Effector CD4-positive, alpha-beta T cell (primary cell): ENCODE results near the gene MAD1L1.
"Not testable (repeated sequence)": the region's sequence is repeated elsewhere in the genome, so short reads cannot be mapped to it uniquely, and the experiment has no call there.

Experiments
- DNase-seq: peaks from one replicate; pipeline ENCODE4 v3.0.0-alpha.2; 2020

MAD1L1 gene

DNA sequence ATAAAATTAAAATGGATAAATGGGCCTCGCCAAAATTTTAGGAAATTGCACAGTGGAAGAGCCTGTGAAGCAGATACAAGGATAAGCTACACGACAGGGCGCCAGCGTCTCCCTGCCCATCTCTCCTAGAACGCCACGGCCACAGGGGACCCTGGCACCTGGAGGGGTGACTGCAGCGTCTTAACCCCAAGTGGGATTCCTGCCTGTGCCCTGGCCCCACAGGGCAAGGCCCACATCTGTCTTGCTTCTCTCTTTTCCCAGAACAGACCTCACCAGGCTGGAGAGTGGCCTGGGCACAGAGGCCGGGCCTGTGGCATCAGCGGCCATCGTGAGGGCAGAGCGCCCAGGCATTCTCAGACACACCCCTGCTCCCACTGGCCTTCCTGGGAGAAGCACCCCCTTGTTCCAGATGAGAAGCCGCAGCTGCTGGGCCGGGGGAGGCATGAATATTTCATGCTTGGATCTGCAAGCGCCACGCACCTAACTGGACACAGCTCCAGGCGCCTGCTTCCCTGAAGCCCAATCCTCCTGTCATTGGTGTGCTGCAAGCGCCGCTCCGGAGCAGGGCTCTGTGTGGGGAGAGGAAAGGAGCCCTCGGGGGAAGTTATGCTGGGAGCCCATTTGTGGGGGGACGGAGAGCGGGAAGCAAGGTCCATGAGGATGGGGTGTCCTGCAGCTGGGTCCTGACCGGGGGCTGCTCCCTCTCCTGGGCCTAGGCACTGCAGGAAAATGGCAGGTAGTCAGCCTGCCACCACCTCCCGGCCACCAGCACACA lies 409.2 kb downstream of the MAD1L1 start:
- DNase-seq, result no peak

DNA sequence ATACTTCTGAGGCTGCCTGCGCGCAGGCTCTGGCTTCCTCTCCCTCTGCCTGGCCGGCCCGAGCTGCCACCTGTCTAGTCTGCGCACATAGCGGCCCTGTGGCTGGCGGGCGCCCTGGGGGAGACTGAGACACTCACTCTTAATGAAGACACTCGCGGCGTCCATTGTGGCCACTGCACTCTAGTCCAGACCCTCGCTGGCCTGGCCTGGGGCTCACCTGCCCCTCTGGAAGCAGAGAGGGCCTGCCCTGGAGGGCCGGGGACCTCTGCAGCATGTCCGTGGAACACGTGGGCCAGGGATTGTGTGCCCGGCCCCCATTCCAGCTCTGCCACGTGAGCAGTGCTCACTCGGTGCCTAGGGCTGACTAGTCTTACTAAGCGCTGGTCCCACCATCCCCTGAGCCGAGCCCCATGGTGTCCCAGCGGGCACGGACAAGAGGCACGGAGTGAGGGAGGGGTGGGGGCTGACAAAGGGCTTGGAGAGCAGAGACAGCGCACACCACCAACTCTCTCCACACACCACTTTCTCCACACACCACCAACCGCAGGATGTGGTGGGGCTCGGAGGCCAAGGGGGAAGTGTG lies 413.4 kb downstream of the MAD1L1 start:
- DNase-seq, result no peak

DNA sequence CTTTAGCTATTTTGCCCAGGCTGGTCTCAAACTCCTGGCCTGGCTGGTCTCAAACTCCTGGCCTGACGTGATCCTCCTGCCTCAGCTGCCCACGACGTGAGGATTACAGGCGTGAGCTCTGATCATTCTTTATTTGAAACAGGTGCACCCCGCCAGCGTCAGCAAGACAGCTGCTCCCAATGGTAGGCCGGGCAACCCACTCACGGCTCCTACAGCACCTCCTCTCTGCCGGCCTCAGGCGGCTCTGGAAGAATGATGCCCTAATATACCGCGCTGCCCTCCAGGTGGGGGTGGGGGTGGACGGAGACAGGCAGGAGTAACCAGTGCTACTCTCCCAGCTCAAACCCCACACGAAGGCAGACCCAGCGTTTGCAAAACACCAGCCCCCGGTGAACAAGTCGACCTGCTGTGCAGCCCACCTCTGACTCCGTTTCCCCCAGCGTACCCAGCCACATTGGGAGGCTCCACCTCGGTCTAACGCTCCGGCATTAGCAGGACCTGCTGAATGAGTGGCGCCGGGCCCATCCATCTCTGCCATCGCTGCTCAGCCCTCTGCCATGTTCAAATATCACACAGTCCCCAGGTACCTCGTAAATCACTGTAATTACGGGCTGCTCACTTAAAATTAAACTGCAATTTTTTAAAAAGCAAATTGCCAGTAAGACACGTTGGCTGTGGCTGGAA lies 414.0 kb downstream of the MAD1L1 start:
- DNase-seq, result no peak

DNA sequence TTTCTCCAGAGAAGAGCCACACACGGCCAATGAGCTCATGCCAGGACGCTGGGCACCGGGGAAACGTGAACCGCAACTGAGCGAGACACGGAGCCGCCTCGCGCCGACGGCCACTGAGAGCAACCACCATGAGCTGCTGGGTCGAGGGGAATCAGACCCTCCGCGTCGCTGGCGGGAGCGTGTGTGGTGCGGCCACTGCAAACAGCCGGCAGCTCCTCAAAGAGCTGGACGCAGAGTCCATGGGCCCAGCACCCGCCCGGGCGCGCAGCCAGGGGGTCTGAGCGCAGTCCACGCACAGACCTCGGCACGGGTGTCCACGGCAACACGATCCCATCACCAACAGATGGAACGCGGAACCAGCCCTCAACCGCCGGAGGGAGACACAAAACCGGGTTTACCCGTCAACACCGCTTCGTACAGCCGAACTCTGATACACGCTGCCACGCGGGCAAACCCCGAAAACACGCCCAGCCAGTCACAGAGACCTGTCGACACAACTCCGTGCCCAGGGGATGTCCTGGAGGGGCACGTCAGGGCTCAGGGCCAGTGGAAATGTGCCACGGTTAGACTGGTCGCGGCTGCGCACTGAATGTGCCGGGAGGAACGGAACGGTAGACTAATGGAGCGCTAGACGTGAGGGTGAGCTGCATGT lies 415.6 kb downstream of the MAD1L1 start:
- no peak for DNase-seq

DNA sequence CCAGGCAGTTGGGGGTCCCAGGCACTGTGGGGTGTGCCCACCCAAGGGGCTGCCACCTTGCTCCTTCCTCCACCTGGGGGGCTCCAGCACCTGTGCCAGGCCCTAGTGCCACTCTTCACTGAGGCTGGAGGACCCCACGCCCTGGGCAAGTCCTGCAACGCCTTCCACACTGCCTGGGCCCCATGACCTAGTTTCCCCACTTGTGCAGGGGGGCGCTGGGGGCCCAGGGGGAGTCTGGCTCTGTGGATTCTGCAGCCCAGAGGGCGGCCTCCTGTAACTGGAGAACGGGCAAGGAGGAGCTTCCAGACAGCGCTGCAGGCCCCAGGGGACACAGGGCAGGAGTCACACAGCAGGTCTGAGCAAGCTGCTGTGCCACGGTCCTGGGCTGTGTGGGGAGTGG lies 416.3 kb downstream of the MAD1L1 start:
- not testable (repeated sequence) for DNase-seq

DNA sequence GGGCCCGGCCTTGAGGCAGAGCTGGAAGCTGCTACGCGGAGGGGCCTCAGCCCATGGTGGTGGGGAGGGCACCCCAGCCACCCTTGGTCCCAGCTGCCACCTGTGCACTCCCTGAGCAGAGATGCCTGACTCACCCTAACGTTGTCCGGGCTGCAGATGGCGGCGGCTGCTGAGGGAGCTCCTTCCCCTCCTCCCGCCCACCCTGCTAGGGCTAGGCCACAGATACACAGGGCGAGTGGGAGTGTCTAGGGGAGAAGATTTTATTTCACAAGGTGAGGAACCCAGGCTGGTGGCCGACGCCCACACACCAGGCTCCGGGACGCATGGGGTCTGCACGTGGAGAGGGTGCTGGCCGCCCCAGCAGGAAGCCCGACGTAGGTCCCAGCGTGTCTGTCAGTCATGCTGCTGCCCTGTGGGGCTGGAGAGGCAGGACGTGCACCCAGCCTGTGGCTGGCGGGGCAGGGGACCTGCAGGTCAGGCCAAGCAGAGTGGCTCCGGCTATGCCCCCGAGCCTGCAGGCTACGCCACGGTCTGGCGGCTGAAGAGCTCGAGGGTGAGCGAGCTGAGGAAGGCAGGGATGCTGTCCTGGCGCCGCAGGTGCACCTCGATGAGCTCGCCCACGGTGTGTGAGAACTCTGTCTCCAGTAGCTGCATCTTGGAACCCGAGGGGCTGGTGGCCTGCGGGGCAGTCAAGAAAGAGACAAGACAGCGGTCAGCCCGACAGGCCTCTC lies 417.0 kb downstream of the MAD1L1 start:
- DNase-seq, result not testable (repeated sequence)

DNA sequence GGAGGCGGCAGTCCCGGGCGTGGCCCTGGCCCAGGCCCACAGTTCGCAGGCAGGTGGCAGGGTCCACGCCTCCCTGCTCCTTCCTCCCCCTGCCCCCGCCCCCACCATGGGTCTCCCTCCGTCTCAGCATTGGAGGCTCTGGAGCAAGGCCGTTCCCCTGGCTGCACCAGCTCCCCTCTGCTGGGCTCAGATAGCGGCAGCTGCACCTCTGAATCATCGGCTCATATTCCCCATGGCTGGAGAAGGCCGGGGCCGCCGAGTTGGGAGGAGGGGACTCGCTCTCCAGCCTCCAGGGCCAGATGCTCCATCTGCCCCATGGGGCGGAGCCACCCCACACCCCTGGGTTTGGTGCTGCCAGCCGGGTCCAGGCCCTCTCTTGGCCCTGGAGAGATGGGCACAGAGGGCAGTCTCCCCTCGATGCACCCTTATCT lies 417.7 kb downstream of the MAD1L1 start:
- DNase-seq, result no peak

DNA sequence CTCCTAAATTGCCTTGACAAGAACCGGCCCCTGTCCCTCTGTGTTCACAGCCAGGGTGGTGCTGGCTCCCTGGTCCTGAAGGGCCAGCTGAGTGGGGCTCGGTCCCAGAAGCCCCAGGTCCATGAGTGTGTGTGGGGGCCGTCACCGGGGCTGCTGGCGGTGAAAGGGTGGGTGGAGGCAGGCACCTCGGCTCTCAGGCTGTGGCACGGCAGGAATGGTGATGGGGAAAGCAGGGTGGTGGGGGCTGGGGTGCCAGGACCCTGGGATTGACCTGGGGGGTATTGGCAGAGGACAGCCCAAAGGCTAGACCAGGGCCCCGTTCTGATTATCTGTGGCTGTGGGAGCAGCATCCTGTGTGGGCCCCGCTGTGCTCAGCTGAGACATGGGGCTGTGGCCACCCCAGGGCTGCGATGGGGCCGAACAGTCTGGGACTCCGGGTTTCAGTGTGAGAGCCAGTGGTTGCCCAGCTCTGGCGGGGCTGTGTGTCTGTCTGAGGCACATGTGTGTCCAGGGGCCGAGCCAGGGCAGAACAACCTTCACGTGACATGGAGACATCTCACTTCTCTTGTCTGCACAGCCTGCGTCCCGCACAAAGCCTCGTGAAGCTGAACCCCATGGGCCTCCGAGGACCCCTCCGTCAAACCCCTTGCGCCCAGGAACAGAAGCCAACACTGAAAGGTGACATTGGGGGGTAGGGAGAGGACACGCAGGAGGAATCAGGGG lies 418.5 kb downstream of the MAD1L1 start:
- no peak for DNase-seq

DNA sequence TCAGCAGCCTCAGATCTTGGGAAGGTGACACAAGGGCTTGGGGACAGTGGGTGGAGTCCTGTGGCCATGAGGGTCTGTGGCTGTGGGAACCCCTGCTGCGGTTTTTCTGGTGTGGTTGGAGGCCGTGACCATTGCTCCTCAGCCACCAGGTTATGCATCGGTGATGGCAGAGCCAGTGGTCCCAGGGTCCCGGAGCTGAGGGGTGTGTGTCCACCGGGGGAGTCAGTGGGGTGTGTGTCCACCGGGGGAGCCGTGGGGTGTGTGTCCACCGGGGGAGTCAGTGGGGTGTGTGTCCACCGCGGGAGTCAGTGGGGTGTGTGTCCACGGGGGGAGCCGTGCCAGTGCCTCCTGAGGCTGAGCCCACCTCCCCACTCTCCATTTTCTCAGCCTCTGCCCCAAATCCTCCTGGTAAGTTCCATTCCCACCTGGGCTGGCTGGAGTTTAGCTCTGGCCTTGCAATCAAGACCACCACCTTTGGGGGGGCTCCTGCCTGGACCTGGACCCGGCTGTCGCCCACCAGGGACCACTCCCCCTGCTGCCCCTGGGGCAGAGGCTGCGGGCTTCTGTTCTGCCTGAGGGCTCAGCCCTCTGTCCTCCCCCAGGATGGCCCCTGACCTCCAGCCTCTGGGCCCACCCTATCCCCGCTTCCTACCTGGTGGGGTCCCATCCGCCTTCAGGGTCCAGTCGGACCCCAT lies 419.2 kb downstream of the MAD1L1 start:
- DNase-seq, result no peak

DNA sequence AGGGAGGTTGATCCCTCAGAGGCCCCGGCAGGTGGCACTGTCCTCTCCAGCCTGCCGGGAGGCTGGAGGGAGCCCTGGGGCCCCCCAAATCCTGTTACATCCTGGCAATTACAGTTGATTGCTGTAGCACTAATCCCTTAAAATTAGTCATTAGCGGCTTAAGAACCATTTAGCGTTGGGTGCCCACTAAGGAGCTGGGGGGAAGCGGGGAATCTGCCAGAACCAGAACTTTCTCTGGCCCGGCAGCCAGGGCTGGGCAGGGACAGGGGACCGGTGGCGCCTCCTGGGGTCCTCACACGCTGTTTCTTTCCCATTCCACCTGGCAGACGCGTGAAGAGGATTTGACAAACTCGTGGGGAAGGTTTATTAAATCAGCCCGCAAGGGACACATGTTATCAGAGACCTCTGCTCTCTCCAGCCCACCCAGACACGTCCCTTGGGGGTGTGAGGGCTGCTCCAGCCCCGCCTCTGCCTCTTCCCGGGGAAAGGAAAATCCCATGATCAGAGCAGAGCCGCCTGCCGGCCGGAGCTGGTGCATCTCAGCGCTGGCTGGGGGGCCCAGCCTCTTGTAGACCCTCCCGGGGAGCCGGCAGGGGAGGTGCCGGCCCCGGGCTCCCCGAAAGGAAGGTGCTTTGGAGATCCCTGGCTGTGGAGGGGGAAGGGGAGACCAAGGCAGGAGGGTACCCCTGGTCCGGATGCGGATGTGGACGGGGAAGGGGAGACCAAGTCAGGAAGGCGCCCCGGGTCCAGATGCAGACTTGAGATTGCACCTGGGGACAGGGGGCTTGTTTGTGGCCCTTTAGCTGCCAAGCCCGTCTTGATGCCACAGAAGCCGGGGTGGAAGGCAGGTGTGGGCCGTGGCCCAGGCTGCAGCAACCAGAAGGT lies 420.0 kb downstream of the MAD1L1 start:
- DNase-seq, result no peak

DNA sequence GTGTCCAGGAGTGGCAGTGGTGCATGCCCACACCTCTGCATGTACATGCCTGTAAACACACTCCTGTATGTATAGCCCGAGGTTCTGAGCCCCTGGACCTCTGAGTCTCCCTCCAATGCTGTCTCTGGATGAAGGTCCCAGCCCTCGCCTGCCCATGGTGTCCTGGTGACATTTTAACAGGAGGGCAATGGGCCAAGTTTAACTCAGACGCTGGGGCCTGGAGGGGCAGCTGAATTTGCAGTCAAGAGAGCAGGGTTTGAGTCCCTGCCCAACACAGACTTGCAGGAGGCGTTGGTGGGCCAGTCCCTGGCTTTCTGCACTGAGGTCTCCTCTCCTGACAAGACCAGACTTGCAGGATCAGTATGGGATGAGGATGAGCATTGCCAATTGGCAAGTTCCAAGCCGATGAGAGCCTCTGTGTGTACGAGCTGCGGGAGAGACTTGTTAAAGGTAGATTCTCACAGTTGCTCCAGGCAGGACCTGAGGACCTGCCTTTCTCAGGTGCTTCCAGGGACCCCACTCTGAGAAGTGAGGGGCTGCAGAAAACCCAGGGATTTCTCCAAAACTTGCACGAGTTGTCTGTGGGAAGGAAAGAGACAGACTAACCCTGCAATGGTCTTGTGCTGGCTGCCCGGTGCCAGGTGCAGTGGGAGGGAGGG lies 420.8 kb downstream of the MAD1L1 start:
- DNase-seq, result no peak

DNA sequence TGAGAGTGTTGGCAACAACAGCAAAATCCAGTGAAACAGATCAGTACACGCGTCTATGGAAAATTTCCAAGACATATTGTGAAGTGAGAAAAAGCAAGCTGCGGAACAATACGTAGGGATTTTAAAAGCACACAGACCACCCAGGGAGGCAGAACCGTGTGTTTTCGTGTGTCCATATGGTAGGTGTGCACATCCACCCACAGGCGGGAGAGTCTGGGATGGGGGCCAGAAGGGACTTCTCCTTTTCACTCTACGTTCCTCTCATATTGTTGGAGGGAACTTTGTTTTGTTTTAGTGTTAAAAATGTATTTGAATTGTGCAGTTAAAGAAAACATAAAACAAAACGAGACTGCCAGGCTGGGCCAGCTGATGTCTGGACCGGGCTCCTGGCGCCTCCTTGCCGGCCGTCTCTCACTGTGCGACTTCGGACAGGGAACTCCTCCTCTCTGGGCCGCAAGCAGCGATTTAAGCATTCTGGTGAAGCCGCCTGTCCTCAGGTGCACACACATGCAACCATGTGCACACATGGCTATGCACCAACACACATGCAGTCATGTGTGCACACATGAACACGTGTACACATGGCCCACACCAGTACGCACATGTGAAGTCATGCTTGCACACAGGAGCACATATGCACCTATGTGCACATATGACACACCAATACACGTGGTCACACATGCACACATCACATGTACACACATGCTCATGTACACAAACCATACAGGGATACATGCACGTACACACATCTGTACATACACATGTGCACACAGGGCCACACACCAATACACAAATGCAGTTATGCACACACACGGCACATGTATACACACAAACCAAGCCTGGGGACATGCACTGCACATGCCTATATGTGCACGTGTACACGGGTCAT lies 421.5 kb downstream of the MAD1L1 start:
- DNase-seq, result no peak

DNA sequence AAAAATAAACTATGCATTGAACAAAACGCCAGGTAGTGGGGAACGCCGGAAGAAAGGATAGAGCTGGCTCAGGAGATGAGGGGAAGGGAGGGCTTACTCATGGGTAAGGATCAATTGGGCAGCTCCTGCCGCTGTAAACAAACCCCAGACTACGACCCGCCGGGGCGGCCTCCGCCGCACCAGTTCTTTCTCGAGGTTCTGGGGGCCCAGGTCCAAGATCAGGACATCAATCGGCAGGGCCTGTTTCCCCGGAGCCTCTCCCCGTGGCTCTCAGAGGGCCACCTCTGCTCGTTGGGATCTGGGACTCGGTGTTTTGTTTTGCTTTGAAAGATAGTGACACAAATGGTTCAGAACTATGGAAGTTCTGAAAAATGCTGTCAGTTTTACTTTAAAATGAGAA lies 422.2 kb downstream of the MAD1L1 start:
- DNase-seq, result no peak

DNA sequence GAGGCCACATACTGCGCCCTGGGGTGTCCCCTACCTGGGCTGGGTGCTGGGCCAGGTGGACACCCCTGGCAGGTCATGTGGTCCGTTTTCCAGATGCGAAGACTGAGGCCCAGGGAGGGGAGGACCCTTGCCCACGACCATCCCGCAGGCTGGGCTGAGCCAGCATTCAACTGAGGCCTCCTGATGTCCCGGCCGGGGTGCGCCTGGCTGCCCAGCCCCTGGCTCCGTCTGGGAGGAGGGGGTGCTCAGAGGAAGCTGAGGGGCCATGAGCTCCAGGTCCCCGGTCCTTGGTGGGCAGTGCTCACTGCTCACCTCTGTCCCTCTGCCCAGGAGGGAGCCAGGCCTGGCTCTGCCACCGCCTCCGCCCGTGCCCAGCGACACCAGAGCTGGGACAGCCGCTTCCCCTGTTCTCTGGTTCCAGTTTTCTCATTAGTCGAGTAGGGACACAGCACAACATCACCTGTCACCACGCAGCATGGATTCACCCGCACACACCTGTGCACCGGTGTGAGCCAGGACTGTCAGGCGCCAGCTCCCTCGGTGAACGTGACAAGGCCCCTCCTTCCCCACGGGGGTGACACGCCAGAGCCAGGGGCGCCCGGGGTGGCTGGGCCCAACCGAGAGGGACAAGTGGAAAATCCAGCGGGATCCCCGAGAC lies 423.0 kb downstream of the MAD1L1 start:
- DNase-seq, result no peak

DNA sequence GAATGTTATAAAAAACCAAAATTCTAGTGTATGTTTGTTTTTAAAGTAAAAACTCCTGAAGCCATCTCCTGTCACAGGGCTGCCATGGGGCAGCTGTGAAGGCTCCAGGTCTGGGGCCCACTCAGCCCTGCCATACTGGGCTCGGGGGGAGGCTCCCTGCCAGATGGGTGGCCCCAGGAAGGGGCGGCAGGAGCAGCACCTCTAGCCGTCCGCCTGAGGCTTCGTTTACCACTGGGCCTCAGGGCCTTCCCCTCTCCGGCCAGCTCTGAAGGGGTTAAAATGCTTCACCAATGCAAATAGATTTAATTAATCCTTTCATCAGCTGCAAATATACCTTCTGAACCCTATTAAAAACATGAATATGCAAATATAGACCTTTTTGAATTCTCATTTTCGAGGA lies 423.7 kb downstream of the MAD1L1 start:
- no peak for DNase-seq

DNA sequence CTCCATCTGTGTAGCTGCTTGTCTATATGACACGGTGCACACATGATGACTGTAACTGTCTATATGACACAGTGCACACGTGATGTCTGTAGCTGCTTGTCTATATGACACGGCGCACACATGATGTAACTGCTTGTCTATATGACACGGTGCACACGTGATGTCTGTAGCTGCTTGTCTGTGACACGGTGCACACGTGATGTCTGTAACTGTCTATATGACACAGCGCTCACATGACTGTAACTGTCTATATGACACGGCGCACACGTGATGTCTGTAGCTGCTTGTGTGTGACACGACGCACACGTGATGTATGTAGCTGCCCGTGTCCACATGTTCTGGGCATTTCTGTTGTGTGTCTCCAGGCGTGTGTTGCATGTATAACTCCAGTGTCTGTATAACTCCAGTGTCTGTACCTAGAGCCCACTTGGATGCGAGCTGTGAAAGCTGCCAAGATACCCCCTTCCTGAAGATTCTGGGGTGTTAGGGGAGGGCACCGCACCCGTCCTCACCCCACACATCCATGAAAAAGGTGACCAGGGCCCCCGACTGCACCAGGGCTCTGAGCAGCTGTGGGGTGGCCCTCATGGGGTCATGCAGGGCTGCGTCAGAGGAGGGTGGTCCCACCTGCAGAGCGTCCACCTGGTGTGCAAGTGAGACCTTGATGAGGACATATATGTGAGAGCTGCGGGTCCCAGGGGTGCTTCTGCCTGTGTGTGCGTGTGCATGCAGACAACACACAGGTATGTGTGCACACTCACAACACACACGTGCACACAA lies 424.7 kb downstream of the MAD1L1 start:
- no peak for DNase-seq

DNA sequence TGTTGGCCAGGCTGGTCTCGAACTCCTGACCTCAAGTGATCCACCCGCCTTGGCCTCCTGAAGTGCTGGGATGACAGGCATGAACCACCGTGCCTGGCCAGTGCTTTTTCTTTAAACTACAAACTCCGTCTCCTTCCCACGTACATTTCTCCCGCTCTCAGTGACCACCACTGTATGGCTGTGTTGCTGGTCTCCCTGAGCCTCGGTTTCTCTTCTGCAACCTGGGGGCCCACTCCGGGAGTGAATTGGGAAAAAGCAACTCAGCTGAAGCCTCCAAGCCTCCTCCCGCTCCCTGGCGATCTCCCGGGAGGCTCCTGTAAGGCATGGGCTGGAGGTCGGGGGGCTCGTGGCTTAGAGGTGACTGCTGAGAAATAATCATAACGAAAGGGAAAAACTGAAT lies 426.4 kb downstream of the MAD1L1 start:
- DNase-seq, result no peak
